Fibroblast of gingiva (primary cell): ENCODE data around the gene EXD3.
A peak's percentile ranks its signal among the peaks of the same experiment; 100 is the strongest.

Source experiments
- DNase-seq: peaks from one replicate; pipeline ENCODE4 v3.0.0-alpha.2; 2011; ENCODE audit warnings: low read depth

The EXD3 gene

DNA sequence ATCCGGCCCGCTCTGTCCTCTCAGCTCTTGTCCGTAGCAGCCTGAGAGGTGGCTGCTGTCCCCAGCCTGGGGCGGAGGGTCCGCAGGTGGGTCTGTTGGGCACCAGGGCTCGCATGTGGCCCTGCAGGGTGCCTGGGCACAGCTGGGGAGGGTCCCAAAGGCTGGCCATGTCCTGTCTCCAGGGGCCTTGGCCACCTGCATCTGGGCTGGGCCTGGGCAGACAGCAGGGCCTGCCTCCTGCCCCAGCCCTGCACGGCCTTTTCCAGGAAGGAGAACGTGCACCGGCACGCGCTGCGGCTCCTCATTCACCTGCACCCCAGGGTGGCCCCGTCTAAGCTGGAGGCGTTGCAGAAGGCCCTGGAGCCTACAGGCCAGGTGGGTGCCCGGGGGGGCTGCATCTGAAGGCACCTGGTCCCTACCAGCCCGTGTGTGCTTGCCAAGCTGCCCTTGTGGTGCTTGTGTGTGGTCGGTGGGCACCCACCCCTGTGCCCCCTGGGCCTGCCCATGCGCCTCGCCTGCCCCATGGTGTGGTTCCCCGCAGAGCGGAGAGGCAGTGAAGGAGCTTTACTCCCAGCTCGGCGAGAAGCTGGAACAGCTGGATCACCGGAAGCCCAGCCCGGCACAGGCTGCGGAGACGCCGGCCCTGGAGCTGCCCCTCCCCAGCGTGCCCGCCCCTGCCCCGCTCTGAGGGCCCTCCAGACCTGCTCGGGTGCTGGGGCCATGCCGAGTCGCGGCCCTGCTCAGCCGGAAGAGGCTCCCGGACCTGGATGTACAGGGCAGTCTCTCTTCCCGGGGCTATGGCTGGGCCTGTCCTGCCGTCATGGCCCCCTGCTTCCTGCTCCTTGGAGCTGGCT lies 150.5 kb downstream of the EXD3 start:
- no peak for DNase-seq

DNA sequence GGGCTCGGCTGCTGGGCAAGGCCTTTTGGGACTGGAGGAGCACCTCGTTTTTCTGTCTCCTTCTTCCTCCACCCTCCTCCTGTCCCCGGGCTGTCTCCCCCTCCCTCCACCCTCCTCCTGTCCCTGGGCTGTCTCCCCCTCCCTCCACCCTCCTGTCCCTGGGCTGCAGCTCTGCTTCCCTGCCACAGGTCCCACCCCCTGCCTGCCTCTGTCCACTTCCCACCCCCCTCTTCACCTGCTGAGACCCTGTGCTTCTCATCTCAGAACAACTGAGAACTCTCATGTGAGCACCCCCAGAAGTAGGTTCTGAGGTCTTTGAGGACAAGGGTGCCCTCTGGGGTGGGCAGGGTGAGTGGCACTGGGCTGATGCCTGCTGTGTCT lies 151.3 kb downstream of the EXD3 start:
- DNase-seq: no peak

DNA sequence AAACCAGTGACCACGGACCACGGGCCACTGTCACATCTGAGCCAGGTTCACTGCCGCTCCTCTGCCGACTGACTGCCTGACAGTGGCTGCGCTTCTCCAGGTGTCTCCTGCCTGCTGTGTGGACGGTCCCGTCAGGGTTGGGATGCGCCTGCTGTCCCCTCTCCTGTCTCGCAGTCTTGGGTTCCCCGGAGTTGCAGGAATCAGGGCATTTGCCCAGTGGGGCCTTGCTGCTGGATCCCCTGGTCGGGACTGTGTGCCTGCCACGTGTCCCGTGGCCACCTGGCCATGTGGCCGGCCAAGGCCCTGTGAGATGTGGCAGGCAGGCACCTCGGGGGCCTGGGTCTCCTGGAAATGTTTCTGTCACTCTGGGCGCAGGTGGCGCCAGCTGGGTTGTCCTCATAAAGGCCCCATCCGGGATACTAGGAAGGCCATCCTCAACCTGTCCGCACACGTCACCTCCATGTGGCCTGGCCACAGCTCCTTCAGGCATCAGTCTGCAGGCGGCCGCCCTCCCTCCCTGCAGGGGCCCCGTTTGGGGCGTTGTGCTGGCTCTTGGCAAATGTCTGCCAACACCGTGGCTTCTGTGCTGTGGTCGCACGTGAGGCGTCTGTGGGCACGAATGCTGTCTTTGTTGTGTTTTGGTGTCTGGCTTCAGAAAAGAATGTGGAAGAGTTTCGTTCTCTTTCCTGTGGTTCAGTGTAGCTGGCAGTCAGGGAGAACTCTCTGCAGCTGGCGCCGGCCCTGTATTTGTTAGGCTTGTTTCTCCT lies 151.8 kb downstream of the EXD3 start:
- no peak for DNase-seq

- peak; percentile 91 for DNase-seq
Observed at GRCh38 chr9:137269231-137269772, 153.7 kb downstream of the EXD3 start.

- DNase-seq: no peak
Observed at GRCh38 chr9:137268538-137269201, 154.3 kb downstream of the EXD3 start.

- DNase-seq: no peak
Observed at GRCh38 chr9:137267933-137268355, 155.0 kb downstream of the EXD3 start.

- no peak for DNase-seq
Observed at GRCh38 chr9:137266585-137267453, 156.1 kb downstream of the EXD3 start.

GRCh38 chr9:137266162-137266527 lies 156.8 kb downstream of the EXD3 start:
- DNase-seq: no peak

DNA sequence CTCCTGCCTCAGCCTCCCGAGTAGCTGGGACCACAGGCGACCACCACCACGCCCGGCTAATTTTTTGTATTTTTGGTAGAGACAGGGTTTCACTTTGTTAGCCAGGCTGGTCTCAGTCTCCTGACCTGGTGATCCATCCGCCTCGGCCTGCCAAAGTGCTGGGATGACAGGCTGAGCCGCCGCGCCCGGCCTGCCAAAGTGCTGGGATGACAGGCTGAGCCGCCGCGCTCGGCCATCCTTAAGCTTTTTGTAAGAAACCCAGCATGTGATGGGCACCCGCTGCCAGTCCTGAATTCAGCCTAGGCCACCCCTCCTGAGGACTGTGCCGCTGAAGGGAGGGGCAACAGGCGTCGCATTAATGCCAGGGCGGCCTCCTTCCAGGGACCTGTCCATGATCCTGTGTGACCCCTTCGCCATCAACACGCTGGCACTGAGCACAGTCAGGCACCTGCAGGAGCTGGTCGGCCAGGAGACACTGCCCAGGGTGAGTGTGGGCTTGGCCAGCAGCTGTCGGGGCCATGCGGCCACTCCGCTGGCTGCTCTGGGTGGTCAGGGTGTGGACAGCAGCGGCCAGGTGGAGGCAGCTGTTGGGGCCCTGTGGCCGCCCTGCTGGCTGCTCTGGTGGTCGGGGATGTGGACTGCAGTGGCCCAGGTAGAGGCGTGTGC lies 157.3 kb downstream of the EXD3 start:
- no peak for DNase-seq

DNA sequence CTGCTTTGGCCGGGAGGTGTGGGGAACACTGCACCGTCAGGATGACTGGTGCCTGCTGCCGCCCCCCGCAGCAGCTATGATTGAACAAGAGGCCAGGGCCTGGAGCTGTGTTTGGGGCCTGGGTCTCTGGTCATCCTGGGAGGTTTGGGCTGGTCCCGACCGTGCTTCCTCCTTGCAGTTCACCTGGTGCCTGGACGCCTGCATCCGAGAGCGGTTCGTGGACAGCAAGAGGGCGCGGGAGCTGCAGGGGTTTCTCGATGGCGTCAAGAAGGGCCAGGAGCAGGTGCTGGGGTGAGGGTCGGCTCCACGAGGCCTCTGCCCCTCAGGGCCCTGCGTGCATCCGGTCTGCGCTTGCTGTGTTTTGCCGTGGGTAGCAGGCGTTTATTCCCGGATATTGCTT lies 158.9 kb downstream of the EXD3 start:
- no peak for DNase-seq

- no peak for DNase-seq
Observed at GRCh38 chr9:137263506-137263905, 159.5 kb downstream of the EXD3 start.

DNA sequence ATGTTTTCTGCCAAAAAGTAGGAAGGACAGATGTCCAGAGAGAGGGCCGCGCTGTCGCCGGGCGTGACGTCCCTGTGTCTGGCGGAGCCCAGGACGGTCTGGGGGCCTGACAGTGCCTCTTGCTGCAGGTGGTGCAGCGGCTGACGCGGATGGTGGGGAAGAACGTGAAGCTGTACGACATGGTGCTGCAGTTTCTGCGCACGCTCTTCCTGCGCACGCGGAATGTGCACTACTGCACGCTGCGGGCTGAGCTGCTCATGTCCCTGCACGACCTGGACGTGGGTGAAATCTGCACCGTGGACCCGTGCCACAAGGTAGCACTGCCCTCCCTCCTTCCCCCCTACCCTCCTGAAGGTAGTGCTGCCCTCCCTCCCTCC lies 160.1 kb downstream of the EXD3 start:
- no peak for DNase-seq

DNA sequence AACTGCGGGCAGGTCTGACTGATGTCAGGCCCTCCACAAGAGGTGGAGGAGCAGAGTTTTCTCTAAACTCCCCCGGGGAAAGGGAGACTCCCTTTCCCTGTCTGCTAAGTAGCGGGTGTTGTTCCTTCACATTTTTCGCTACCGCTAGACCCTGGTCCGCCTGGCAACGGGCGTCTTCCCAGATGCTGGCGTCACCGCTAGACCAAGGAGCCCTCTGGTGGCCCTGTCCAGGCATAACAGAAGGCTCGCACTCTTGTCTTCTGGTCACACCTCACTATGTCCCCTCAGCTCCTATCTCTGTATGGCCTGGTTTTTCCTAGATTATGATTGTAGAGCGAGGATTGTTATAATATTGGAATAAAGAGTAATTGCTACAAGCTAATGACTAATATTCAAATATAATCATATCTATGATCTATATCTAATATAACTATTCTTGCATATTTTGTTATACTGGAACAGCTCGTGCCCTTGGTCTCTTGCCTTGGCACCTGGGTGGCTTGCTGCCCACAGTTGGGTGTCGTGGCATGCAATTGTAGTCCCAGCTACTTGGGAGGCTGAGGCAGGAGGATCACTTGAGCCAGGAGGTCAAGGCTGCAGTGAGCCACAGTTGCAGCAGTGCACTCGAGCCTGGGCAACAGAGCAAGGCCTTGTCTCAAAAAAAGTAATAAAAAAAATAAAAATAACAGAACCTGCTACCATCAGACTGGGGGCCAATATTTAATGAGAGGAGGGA lies 160.6 kb downstream of the EXD3 start:
- DNase-seq: peak; percentile 51
